COR-L47 (cell line): ENCODE measurements around the gene SBF2.
A peak's percentile ranks its signal among the peaks of the same experiment; 100 is the strongest.

Experiments used
- DNase-seq: peaks from one replicate; lab custom pipeline; 2025; lab: John Stamatoyannopoulos, UW

Gene SBF2

DNA sequence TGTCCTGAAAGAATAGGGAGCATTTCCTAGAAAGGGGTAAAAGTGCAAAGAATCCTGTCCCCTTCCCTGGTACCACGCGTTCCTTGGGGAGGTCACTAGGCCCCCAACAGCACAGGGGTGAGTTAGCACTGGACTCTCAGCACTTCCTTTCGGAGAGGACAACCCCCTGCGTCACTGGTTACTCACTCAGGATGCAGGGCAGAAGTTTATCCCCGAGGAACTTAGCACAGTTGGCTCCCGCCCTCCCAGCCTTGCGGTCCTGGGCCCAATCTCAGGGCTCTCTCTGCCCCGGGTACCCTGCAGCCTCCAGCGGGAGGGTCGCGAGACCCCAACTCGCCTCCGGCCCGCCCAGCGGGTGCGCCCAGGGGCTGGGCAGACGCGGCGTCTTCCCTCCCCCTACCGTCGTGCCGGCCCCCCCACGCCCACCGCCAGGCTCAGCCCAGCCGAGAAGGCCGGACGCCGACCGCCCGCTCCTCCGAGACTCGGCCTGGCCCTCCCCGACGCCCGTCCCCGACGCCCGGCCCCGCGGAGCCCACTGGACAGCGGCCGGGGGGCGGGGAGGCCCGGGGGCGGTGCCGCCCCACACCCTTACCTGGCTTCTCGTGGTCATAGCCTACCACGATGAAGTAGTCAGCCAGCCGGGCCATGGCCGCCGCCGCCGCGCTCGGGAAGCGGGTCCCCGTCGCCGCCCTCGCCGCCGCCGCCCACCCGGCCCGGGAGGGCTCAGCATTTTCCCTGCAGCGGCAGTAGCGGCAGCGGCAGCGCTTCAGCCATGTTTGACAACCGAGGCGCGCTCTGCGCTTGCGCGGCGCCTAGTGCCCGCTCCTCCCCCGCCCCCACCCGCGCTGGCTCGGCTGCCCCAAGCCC is at the start of gene SBF2:
SBF2 (minus strand) TSS at position 797 of the 867 bp plus-strand sequence; CDS start at position 647, 150 bp downstream.
- DNase-seq: peak; percentile 82

DNA sequence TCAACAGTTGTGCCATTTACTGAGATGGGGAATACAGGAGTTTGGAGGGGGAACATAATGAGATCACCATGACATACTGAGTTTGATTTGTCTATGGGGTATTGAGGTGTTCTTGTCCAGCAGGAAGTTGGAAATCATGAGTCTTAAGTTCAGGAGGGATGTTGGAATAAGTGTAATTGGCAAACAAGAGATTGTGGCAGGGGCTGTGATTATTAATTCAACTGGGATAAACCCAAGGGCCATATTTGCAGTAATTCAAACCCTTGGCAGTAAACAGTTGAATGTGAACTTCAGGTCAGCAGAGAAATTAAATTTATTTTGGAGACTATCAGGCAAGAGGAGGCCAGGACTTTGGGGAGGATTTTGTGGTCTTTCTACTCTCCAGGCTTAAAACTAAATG is 44.3 kb upstream of the SBF2 start:
- DNase-seq: no peak

DNA sequence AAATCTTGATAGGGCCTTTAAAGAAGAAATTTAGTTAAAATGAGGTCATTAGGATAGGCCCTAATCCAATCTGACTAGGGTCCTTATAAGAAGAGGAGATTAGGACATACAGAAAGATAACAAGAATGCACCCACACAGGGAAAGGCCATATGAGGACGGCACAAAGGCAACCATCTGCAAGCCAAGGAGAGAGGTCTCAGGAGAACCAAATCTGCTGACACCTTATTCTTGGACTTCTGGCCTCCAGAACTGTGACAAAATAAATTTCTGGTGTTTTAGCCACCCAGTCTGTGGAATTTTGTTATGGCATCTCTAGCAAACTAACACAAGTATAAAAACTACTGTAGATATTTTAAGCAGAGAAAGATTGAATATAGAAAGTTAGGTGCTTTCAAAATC is 39.5 kb upstream of the SBF2 start:
- DNase-seq: no peak

DNA sequence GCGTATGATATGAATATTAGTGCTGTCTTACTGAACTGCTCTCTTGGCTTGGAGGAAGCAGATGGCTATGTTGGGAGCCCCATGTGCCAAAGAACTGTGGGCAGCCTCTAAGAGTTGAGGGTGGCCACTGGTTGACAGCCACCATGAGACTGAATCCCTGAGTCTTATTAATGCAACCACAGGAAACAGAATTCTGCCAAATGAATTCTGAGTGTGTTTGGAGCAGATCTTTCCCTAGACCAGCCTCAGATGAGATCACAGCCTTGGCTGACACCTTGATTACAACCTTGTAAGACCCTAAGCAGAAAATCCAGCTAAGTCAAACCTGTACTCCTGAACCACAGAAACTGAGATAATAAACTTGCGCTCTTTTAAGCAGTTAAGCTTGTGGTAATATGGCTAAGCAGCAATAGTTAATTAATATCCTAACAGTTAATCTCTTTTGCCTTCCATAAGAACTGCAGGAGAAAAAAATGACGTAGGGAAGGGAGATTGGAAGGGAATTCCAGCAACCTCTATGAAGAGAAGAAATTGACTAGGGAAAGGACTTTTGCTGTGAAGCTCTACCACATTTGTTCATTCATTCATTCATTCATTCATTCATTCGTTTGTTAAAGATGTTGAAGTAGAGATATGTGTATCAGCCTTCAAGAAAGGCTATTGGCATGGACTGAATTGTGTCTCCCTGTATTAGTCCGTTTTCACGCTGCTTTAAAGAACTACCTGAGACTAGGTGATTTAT is 37.7 kb upstream of the SBF2 start:
- DNase-seq: no peak

DNA sequence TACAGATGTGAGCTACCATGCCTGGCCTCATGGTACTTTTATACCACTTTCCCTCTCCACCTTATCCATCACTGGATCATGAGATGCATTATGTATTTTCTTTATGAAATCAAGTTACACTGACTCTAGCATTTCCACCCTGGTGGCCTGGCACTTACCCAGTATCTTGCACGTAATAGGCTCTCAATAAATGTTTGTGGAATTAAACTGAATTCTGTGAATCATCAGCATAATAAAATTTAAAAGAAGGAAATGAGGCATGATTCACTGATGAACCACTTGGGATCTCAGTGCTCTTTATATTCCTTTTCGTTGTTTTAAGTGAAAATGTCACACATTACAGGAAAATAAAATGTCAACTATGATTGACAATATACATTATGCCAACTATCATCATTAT is 35.9 kb upstream of the SBF2 start:
- no peak for DNase-seq

DNA sequence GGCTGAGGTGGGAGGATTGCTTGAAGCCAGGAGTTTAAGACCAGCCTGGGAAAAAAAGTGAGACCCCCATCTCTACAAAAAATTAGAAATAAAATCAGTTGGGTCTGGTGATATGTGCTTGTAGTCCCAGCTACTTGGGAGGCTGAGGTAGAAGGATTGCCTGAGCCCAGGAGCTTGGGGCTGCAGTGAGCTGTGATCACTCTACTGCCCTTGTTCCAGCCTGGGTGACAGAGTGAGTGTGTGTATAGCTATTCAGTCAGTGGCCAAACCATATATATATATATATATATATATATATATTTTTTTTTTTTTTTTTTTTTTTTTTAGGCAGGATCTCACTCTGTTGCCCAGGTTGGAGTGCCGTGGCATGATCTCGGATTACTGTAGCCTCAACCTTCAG is 35.3 kb upstream of the SBF2 start:
- DNase-seq: no peak

DNA sequence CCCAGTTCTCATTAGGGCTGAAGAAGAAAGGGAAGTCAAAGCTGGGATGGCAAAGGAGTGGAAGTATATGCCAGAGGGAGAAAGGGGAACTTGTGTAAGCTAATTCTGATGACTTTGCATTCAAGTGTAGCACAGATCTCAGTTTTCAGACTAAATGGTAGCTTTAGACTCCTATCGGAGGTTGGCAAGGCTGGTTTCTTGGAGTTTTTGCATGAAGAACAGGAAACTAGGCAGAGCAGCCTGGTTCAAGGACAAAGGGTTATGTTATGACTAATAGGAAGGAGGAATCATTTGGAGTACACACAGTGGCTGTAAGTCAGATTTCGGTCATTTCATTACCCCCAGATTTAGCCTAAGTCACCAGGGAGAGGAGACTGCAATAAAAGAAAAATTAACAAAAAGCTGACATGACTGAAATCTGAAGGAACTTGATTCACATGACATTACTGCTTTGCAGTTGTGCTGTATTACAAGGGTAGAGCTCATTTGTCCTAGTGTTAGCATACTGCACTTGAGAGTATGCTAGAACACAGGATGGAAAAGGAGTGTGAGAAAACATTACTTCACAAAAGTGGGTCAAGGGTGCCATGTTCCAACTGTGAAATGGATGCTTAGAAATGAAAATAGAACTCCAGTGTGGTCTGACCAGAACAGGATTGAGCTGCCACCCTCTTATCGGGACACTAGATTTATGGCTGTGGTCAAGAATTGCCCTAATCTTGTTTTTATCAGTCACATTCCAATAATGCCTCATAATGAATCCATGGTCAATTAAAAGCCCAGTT is 34.5 kb upstream of the SBF2 start:
- no peak for DNase-seq

DNA sequence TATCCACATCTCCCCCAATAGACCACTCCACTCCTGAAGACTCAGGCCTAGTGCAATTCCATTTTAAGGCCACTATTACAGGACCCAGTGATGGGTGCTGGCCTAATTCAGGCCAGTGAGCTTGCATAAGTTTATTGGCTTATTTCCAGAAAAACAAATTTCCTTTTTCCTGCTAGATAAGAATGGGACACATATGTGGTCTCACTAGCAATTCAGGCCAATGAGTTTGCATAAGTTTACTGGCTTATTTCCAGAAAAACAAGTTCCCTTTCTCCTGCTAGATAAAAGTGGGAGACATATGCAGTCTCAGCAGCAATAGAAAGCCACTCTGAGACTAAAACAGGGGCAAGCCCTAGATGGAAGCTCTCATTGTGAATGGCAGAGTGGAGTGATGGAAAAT is 33.2 kb upstream of the SBF2 start:
- DNase-seq: no peak

DNA sequence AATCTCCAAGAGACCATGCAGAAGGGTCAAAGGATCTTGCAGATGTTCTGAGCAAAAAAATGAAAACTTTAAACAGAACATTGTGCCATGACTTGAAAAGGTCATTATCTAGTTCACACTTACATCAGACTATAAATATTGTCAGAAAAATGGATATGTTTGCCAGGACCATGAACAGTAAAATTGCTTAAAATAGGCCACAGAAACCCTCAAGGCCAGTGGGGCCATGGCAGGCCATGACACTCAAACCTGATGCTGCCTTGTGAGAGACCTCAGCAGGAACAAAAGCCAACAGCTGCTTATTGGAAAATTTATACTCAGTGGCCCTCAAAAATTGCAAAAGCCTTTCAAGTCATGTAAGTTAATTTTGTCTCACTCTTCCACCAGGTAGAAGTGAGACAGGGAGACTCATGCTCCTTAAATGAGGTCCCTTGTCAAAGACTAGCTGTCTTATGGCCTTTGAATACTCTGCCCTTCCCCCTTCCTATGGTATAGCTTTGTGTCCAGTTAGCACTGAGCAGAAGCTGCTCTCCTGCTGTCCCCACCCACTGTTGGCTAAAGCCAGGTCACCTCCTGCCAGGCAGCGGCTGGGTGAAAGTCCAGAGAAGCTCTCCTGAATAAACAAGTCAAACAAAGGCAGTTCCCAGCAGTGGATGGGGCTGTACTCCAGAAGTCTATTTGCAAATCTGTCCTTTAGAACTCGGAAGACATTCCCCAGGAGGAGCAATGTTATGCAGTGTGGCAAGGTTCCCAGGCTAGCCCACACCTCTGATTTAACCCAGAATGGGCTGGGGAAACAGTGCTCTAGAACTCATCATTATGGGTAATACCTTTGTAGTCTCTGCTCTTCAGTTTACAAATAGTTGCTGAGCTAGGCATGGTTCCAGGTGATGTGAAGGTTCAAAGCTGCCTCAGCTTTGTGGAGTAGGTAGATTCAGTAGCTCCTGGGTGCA is 32.3 kb upstream of the SBF2 start:
- no peak for DNase-seq

DNA sequence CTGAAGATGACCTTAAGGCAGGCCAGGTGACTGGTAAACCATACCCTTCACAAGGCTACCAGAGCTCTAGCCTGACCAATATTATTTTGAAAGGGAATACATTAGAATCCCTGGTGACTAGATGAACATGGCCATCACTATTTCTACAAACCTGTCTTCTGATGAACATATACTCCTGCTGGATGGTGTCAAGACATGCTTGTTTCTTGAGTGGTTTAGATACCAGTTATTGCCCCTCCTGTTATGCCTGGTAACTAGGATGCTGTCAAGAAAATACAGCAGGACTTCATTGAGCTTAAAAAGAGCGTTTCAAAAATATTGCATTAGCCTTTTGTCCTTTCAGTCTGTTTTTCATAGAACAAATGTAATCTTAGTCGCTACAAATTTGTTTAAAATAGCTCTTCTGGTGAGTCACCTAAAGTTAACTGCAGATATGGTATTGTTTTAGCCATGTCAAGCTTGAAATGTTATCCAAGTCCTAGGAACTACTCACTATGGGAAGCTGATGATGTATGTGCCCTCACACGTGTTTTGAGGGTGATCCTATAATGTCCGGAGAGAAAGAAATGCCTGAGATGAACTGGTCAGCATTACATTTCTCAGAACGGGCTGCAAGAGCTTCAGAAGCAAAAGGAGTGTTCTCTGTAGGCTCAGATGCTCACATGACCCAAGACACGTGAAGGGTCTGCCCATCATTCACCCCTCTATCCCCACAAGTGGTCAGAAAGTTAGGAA is 31.4 kb upstream of the SBF2 start:
- no peak for DNase-seq

DNA sequence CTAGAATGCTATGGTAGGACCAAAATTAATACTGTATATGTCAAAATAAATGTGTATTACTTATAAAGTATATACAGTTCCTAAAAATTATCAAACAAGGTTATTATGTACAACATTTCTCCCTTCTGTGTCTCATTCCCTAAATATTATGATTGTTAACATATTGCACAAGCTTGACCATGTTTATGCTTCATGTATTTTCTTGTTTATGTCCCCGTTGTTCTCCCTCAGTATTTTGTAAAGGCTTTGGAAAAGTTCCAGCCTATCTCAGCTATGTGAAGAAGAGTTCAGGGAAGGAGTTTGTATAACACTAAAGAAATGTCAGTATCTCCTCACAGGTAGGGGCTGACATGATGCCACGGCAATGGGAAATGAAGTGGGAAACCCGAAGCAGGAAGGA is 30.5 kb upstream of the SBF2 start:
- no peak for DNase-seq

DNA sequence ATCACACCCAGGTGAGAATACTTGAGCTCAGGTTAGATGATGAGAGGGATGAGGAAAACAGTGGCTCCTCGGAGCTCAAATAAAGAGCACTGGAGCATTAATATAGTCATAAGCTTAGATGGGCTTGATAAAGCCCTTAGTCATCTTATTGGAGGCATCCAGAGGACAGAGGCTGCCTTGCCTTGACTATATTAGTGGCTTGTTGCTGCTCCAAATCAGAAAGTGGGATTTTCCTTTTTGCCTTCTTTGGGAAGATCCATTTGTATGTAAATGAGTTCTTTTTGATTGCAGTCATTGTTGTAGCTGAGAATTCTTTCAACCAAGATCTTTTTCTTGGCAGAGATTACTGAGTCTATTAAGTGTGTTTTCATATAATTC is 29.8 kb upstream of the SBF2 start:
- DNase-seq: no peak

DNA sequence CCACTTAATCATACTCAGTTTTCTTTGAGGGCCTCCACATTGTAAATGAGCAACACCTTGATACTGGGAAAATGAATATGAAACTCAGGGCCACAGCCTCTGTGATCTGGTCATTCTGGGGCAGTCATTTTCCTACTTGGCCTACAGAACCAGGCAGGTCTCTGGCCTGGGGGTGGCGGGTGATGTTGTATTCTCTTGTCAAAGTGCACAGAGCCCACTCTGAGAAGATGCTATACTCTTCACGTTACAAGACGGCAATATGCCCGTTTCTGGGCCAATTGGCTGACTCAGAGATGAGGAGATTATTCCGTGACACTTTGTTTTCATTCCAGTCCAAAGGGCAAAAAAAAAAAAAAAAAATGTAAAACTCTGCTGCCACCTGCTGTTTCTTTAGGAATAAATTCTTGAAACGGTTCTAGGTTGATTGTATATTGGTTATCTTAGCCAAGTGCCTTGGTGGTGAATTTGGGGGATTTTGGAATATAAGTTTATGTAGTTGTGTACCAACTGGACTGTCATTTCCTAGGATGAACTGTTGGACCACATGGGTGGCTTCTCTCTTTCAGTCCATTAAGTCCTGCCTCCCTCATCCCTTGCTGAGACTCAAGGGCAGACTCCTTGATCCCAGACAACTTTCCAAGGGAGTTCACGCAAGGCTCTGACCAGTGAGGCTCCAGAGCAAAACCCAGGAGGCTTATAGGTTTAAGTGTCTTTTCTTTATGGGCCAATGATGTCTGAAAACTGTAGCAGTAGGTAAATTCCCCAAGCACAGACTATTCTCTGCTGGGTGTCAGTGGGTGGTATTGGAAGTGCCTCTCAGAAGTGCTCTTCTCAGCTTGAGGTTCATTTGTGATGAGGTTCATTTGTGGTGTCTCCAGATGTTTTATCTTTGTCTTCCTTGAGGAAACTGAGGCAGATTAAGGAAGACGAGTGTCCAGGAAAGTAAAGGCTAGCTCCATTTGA is 29.1 kb upstream of the SBF2 start:
- DNase-seq: peak; percentile 17

DNA sequence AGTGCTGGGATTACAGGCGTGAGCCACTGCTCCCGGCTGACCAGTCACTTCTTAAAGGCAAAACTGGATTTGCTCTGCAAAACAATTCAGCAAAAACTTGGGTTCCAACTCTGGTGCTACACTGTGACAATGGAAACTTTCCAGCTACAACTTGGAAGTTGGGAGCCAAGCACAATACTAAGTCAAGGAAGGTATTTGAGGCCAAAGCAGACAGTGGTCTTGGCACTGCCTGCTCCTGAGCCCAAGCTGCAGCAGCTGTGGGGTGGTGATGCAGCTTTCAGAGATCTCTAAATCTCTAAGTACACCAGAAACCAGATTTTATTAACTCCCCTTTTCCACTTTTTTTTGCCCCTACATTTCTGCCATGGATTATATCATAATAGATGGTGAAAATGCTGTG is 28.4 kb upstream of the SBF2 start:
- no peak for DNase-seq

DNA sequence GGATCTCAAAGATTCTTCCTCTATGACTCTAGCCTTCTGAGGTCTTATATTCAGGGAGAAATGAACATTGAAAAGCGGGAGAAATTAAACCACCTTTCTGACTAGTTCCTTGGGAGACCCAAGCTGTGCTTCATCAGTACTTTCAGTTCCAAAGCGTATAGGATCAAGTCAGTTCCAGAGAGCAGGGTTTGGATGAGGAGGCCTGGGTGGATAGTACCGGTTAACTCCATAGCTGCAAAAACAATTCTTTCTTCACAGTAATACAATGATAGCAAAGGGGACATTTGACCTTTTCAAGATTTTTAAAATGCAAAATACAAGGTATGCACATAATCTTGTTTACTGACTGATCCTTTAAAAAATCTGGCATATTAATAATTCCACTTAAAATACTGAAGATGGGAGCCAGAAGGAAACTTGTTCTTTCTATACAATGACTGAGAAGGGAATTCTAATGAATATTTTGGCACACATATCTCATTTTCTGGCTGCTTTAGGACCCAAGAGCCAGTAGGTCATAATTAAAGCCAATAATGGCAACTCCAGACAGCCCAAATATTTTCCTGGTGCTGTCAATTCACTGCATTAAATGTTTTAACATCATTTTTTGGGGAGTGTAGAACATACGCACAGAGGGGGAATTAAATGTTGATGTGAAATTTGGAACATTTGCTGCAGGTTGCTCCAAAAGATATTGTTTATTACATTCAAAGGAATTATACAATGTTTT is 26.9 kb upstream of the SBF2 start:
- no peak for DNase-seq

DNA sequence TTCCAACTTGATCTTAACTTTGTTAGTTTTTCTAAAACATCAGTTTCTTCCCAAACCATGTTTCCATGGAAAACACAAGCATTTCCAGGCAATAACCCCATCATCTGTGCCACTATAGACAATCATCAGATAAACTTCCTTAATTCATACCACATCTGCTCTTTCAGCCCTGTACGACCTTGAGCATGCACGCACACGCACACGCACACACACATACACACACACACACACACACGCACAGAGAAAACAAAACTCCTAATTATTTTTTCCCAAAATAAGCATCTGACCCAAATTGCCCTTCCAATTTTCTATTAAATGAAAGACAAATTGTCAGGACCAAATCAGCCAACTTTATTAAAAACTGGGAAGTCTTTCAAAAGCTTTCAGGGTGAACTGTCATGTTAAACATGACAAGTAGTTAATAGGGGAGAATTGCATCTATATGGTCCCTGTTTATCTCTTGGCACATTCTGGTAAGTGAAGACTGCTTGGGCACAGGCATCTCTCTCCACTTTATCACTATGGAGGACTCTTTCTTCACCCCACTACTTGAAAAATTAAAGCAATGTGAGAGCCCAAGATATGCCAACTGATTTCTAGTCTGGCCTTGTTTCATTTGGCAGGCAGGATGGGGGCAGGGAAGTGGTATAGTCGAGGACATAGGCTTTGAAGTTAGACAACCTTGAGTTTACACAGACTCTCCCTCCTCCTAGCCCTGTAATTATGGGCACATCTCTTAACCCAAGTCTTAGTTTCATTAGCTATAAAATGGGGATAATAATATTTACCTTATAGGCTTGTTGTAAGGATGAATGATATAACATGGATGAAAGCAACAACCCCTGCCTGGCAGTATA is 25.9 kb upstream of the SBF2 start:
- DNase-seq: no peak

DNA sequence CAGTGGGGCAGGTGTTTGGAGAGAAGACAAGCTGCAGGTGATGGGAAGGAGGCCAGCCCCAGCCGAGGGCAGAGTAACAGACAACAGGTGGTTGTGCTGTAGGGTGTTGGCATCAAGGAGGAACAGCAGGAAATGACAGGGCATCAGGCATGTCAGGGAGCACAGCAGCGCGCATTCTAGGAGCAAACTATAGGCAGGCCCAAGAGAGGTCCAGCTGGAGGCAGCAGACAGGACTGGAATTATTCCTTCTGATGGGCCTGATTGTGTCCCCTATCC is 24.4 kb upstream of the SBF2 start:
- peak; percentile 78 for DNase-seq
